ENCODE results near the gene TBC1D9. TPM values are rescaled to one million over a fixed set of nuclear protein-coding genes. Genes with fewer than 3 reads are reported as not detected.

Gene TBC1D9
- total and polyA plus RNA-seq, 7 donors = 5.4 to 10.2 (median 8.2) TPM

GRCh38 chr4:140603286-140603685, 152.9 kb downstream of the TBC1D9 start:
- H3K9me3 ChIP-seq = no peaks in the 10 kb centered on the region
- no peaks in the 10 kb centered on the region for H3K36me3 ChIP-seq
- DNase-seq = no peak
- H3K4me3 ChIP-seq = no peak overlapping the region
- TF ChIP-seq, protein P1, sequence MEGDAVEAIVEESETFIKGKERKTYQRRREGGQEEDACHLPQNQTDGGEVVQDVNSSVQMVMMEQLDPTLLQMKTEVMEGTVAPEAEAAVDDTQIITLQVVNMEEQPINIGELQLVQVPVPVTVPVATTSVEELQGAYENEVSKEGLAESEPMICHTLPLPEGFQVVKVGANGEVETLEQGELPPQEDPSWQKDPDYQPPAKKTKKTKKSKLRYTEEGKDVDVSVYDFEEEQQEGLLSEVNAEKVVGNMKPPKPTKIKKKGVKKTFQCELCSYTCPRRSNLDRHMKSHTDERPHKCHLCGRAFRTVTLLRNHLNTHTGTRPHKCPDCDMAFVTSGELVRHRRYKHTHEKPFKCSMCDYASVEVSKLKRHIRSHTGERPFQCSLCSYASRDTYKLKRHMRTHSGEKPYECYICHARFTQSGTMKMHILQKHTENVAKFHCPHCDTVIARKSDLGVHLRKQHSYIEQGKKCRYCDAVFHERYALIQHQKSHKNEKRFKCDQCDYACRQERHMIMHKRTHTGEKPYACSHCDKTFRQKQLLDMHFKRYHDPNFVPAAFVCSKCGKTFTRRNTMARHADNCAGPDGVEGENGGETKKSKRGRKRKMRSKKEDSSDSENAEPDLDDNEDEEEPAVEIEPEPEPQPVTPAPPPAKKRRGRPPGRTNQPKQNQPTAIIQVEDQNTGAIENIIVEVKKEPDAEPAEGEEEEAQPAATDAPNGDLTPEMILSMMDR (IDR thresholded peaks at IDR 0.05) = no peak
- TF ChIP-seq POLR2A (IDR thresholded peaks at IDR 0.05) (no peak), EP300 (IDR thresholded peaks at IDR 0.05) (no peak)
- intact Hi-C loops (cut with DNase I) = loop anchor here (10.0 kb wide), 1 partner anchor 248 kb away; no protein-coding TSS in a partner anchor
- no peaks in the 10 kb centered on the region for H3K27me3 ChIP-seq
- H3K4me1 ChIP-seq = no peaks in the 10 kb centered on the region
- no peak overlapping the region for H3K27ac ChIP-seq
- WGBS, 2 donors = 47 to 89% methylated on average over 2 of the region's 2 CpGs

GRCh38 chr4:140602714-140603113, 153.5 kb downstream of the TBC1D9 start:
- intact Hi-C loops (cut with DNase I) = loop anchor here (10.0 kb wide), 1 partner anchor 248 kb away; no protein-coding TSS in a partner anchor
- no peak for DNase-seq
- H3K27me3 ChIP-seq = no peaks in the 10 kb centered on the region
- no peak for TF ChIP-seq POLR2A (IDR thresholded peaks at IDR 0.05)
- TF ChIP-seq, protein P1 (IDR thresholded peaks at IDR 0.05) = no peak
- TF ChIP-seq POLR2AphosphoS5 (IDR thresholded peaks at IDR 0.05) = no peak
- TF ChIP-seq EP300 (IDR thresholded peaks at IDR 0.05) = no peak
- no peaks in the 10 kb centered on the region for H3K9me3 ChIP-seq
- H3K4me1 ChIP-seq = no peaks in the 10 kb centered on the region
- 94 to 97% methylated on average over 2 of the region's 2 CpGs for WGBS, 2 donors
- no peak overlapping the region for H3K4me3 ChIP-seq
- no peaks in the 10 kb centered on the region for H3K36me3 ChIP-seq
- no peak overlapping the region for H3K27ac ChIP-seq

DNA sequence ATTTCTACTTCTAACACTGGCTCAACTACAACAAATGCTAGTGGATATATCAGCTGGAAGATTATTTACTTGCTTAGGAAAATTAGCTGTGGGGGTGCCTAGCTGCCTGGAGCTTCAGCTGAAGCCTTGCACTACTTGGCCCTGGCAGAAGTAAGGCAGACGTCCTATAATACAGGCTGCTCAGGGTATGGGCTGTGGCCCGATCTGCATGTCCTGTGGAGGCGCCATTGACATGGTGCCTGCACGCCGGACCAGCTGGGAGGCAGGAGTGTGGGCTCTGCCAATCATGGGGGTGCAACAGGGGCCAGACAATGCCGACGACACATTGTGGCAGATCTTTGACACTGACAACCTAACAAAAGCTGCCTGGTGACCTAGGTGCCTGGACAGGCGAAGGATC, 155.8 kb downstream of the TBC1D9 start:
- TF ChIP-seq EP300 (IDR thresholded peaks at IDR 0.05) = no peak
- no peak for TF ChIP-seq POLR2AphosphoS5 (IDR thresholded peaks at IDR 0.05)
- TF ChIP-seq, protein P1 (IDR thresholded peaks at IDR 0.05) = no peak
- TF ChIP-seq POLR2A (IDR thresholded peaks at IDR 0.05) = no peak
- no peaks in the 10 kb centered on the region for H3K4me1 ChIP-seq
- WGBS, 2 donors = 91% methylated on average over 8 of the region's 8 CpGs
- intact Hi-C loops (cut with DNase I) = loop anchor here (10.0 kb wide), 1 partner anchor 246 kb away; no protein-coding TSS in a partner anchor
- H3K27me3 ChIP-seq = no peaks in the 10 kb centered on the region
- no peak overlapping the region for H3K4me3 ChIP-seq
- no peak overlapping the region for H3K27ac ChIP-seq
- H3K9me3 ChIP-seq = no peaks in the 10 kb centered on the region
- H3K36me3 ChIP-seq = no peaks in the 10 kb centered on the region
- DNase-seq = no peak

DNA sequence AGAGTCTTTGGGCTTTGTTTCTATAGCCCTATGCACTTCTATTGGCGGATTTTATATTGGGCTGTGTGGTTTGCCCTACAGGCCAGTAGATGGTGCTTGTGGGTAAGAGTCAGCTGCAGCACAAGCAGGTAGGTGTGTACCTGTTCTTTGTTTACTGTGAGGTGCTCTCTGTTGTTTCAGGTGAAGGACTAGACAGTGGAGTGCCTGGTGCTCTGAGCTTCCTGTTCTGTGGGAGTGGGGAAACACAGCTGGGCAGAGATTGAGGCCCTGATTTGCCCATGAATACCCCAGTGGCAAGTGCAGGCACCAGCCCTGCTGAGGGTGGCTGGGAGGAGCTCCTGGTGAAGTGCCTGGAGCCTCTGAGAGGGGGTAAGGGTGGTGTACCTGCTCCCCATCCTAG, 161.1 kb downstream of the TBC1D9 start:
- H3K4me3 ChIP-seq = no peak overlapping the region
- 36 to 39% methylated on average over 1 of the region's 1 CpG for WGBS, 2 donors
- intact Hi-C loops (cut with DNase I) = no loop called here
- TF ChIP-seq, protein P1 (IDR thresholded peaks at IDR 0.05) = no peak
- TF ChIP-seq EP300 (IDR thresholded peaks at IDR 0.05) (no peak), POLR2A (IDR thresholded peaks at IDR 0.05) (no peak), POLR2AphosphoS5 (IDR thresholded peaks at IDR 0.05) (no peak)
- no peak for DNase-seq
- no peaks in the 10 kb centered on the region for H3K36me3 ChIP-seq
- H3K27ac ChIP-seq = no peak overlapping the region
- no peaks in the 10 kb centered on the region for H3K9me3 ChIP-seq
- no peaks in the 10 kb centered on the region for H3K4me1 ChIP-seq
- H3K27me3 ChIP-seq = no peaks in the 10 kb centered on the region

- TF ChIP-seq POLR2A (IDR thresholded peaks at IDR 0.05) (no peak), EP300 (IDR thresholded peaks at IDR 0.05) (no peak), POLR2AphosphoS5 (IDR thresholded peaks at IDR 0.05) (no peak)
- TF ChIP-seq, protein P1 (IDR thresholded peaks at IDR 0.05) = no peak
- Histone ChIP-seq H3K27me3 (peaks cover 0 to 14% (median under 1%) of the 10 kb centered on the region in 3 donors), H3K4me3 (no peak overlapping the region), H3K36me3 (no peaks in the 10 kb centered on the region), H3K4me1 (no peaks in the 10 kb centered on the region), H3K27ac (no peak overlapping the region), H3K9me3 (no peaks in the 10 kb centered on the region)
- WGBS, 2 donors = 44 to 59% methylated on average over 1 of the region's 1 CpG
- no peak for DNase-seq
- intact Hi-C loops (cut with DNase I) = no loop called here
Observed at GRCh38 chr4:140584439-140584838, 171.7 kb downstream of the TBC1D9 start.

Measured in sigmoid colon (tissue), 7 donors.